ENCODE data around the gene CABLES2.

CABLES2 gene

DNA sequence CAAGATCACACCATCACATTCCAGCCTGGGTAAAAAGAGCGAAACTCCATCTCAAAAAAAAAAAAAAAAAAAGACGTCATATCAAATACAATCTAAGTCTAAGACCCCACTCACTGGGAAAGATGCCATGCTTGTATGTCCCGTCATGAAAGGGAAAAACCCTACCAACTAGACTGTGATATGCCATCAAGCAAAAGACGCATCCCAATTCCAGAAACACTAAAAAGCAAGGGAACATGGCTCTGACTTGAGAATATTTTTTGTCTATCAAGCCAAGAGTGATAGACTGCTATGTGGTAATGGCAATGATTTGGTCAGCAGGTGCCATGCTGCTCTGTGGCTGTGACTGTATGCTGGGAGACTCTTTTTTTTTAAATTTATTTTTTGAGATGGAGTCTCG, 63.0 kb downstream of the CABLES2 start:
- no peak for DNase-seq

DNA sequence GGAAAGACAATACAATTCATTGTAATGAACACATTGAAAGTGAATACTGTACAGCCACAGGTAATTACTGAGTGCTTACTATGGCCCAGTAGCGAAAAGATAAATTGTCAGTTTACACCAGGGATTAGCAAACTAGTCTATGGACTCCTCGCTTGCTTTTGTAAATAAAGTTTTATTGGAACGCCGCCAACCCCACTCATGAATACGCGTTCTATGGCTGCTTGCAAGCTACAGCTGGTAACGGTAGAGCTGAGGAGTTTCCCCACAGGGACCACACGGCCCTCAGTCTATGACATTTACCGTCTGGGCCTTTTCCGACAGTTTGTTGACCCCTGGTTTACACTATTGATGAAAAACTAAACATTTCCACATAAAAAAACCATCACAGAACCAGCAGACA, 64.2 kb downstream of the CABLES2 start:
- DNase-seq = no peak

DNA sequence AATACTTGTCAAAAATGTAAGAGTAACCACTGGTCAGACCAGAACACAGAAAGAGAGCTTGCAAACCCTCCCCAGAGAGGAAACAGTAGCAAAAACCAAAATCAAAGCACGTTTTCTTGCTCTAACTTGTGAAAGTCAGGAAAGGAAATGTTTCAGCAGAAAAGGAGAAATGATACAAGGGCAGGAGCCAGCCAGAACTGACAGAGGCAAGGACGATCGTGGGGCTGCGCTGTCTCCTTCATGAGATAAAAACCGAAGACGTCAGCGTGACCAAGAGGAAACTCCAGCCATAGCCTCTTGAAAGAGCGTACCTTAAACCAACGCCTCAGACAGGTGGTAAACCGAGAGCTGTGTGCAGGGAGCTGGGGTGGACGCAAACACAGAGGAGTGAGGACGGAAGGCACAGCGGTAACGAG, 67.4 kb downstream of the CABLES2 start:
- no peak for DNase-seq

Data from bone marrow (tissue), 2 donors.